Glutamatergic neuron (in vitro differentiated cells): ENCODE results near the gene TLR3. TPM values are rescaled to one million over a fixed set of nuclear protein-coding genes. Genes with fewer than 3 reads are reported as not detected.

ENCODE experiments used
- DNase-seq: peaks from one replicate; pipeline ENCODE4 v3.0.0; 2022
- H3K27ac Mint-ChIP-seq: one replicate; pipeline ENCODE4 v1.8.0; 2020; ENCODE audit warnings: mild to moderate bottlenecking, mixed read lengths, inconsistent platforms; ENCODE audit not compliant: unreplicated experiment
- H3K27me3 Mint-ChIP-seq: one replicate; pipeline ENCODE4 v1.8.0; 2020; ENCODE audit warnings: mild to moderate bottlenecking, moderate library complexity, mixed read lengths, inconsistent platforms; ENCODE audit not compliant: unreplicated experiment
- H3K36me3 Mint-ChIP-seq: one replicate; pipeline ENCODE4 v1.8.0; 2020; ENCODE audit warnings: mild to moderate bottlenecking, mixed read lengths, inconsistent platforms; ENCODE audit not compliant: unreplicated experiment
- H3K4me1 Mint-ChIP-seq: one replicate; pipeline ENCODE4 v1.8.0; 2020; ENCODE audit warnings: mild to moderate bottlenecking, low read depth, mixed read lengths, inconsistent platforms; ENCODE audit not compliant: unreplicated experiment
- H3K4me3 Mint-ChIP-seq: one replicate; pipeline ENCODE4 v1.8.0; 2020; ENCODE audit warnings: mild to moderate bottlenecking, mixed read lengths, inconsistent platforms; ENCODE audit not compliant: unreplicated experiment
- H3K9me3 Mint-ChIP-seq: one replicate; pipeline ENCODE4 v1.8.0; 2020; ENCODE audit warnings: mild to moderate bottlenecking, moderate library complexity, mixed read lengths, inconsistent platforms; ENCODE audit not compliant: unreplicated experiment
- CTCF ChIP-seq: fragments of 200-600 bp; sonication (generic); IDR thresholded peaks from one replicate; pipeline ENCODE4 v1.5.0; 2021; ENCODE audit not compliant: partially characterized antibody, unreplicated experiment
- total RNA-seq: library from RNA; stranded (reverse); fragmentation: NEBNext Ultra II Directional; extraction: Animal tissue kit (Norgen Biotek cat#: 25700); gene quantifications from one replicate; pipeline ENCODE4 v1.2.1, GENCODE V29; 2021; ENCODE audit not compliant: unreplicated experiment

The TLR3 gene
- total RNA-seq, 1 donor from 2014 or later, result not detected

GRCh38 chr4:186021461-186022167 lies 47.3 kb upstream of the TLR3 start:
- DNase-seq, result peak; percentile 70
- peak overlapping the region; percentile 29 for H3K27ac Mint-ChIP-seq
- peaks cover 8% of the 10 kb centered on the region for H3K36me3 Mint-ChIP-seq
- peaks cover 1% of the 10 kb centered on the region for H3K9me3 Mint-ChIP-seq
- H3K27me3 Mint-ChIP-seq, result no peaks in the 10 kb centered on the region
- no peak overlapping the region for H3K4me3 Mint-ChIP-seq
- H3K4me1 Mint-ChIP-seq, result peaks cover 25% of the 10 kb centered on the region
- TF ChIP-seq CTCF, result peak; percentile 72

- Mint-ChIP-seq H3K27ac (no peak overlapping the region), H3K36me3 (peaks cover 10% of the 10 kb centered on the region), H3K4me3 (no peak overlapping the region), H3K4me1 (peaks cover 25% of the 10 kb centered on the region), H3K9me3 (peaks cover 5% of the 10 kb centered on the region), H3K27me3 (no peaks in the 10 kb centered on the region)
- DNase-seq, result no peak
- no peak for TF ChIP-seq CTCF
Measured at GRCh38 chr4:186023975-186024374, 45.0 kb upstream of the TLR3 start.

DNA sequence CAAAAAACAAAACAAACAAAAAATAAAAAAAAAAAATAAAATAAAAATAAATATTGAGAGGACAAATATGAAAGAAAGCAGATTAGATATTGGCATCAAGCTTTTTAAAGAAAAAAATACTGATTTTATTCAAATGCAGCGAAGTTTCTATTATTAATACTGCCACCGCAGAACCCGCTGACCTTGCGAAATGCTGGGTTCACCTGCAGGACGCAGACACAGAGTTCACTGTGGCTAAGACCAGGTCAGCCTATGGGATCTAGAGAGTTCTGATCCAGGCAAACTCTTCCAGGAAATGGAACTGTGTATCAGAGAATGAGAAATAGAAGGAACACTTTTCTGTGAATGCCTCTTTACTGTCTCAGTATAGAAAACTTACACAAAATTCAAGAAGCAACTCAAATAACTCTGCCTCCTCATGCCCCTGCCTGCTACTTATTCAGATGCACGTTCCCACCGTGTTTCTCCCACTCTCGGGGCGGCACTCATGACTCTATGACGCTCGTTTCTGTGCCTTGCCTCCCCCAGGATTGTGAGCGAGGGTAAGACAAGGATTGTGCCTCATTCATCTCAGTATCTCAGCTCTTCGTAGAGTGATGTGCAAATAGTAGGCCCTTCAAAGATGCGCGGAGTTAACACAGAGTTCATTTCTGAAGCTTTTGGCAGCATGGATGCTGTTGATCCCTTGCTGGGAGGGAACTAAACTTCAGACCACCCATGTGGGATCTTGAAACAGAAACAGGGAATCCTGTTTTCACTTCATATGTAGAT lies 44.1 kb upstream of the TLR3 start:
- no peak for DNase-seq
- H3K4me3 Mint-ChIP-seq, result no peak overlapping the region
- H3K27me3 Mint-ChIP-seq, result peaks cover 3% of the 10 kb centered on the region
- H3K27ac Mint-ChIP-seq, result no peak overlapping the region
- peaks cover 5% of the 10 kb centered on the region for H3K9me3 Mint-ChIP-seq
- H3K4me1 Mint-ChIP-seq, result peaks cover 32% of the 10 kb centered on the region
- peaks cover 9% of the 10 kb centered on the region for H3K36me3 Mint-ChIP-seq
- TF ChIP-seq CTCF, result no peak

DNA sequence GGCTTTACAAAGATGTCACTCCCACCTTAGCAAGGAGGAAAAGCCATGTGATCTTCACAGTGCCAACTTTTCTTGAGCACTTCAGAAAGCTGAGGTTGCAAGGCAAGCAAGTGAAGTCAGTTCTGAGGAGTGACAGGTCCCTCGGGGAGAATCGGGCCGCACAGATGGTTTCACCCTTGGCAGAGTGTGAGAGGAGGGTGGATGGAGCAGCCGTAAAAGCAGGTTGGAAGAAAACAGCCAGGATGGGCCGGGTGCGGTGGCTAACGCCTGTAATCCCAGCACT lies 43.6 kb upstream of the TLR3 start:
- Mint-ChIP-seq H3K4me1 (peaks cover 36% of the 10 kb centered on the region), H3K9me3 (peaks cover 5% of the 10 kb centered on the region), H3K36me3 (peaks cover 9% of the 10 kb centered on the region), H3K4me3 (no peak overlapping the region), H3K27ac (no peak overlapping the region), H3K27me3 (peaks cover 4% of the 10 kb centered on the region)
- no peak for TF ChIP-seq CTCF
- no peak for DNase-seq

DNA sequence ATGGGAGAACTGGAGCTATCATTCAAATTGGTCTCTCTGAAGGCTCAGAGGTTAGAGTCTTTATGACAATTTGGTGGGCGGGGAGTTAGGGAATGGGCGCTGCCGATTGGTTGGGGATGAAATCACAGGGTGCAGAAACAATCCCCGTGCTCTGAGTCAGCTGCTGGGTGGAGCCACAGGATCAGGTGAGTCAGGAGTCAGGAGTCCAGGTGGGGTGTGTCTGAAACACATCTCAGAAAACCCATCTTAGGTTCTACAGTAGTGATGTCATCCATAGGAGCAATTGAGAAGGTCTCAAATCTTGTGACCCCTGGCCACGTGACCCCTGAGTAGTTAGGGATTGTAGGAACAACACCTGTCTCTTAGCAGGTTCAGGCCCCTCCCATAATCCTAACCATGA lies 41.6 kb upstream of the TLR3 start:
- no peak for TF ChIP-seq CTCF
- no peak overlapping the region for H3K27ac Mint-ChIP-seq
- H3K36me3 Mint-ChIP-seq, result peaks cover 15% of the 10 kb centered on the region
- H3K4me1 Mint-ChIP-seq, result peaks cover 35% of the 10 kb centered on the region
- H3K27me3 Mint-ChIP-seq, result peaks cover 5% of the 10 kb centered on the region
- DNase-seq, result no peak
- no peak overlapping the region for H3K4me3 Mint-ChIP-seq
- H3K9me3 Mint-ChIP-seq, result peaks cover 5% of the 10 kb centered on the region
